NCI-H82 (cell line): ENCODE results near the gene MTM1.

ENCODE experiments used
- DNase-seq: peaks from one replicate; lab custom pipeline; 2025; lab: John Stamatoyannopoulos, UW

The MTM1 gene

DNA sequence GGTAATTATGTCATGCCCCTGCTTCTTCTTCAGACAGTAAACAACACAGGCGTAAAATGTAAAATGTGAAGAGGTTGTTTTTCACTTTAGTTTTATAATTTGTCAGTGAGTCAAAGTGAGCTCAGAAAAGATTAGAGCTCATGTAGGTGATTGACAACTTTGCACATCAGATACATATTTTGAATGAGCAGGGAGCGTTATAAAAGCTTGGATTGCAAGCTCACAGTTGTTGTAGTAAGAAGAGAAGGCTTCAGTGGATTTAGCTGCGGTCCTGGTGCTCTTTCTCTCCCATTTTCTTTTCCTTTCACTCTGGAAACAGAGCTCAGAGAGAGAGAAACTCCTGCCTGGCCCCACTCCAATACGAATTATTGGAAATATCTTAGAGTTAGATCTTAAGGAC, 151.2 kb downstream of the MTM1 start:
- no peak for DNase-seq
